Measurements from ENCODE around the gene SPTLC1.

The SPTLC1 gene

GRCh38 chr9:92035146-92035545, 80.1 kb downstream of the SPTLC1 start:
- H3K27me3 Mint-ChIP-seq (ENCODE audit: low read depth): no peaks in the 10 kb centered on the region
- H3K9me3 Mint-ChIP-seq: no peaks in the 10 kb centered on the region
- H3K4me3 Mint-ChIP-seq: no peak overlapping the region
- no peak for TF ChIP-seq CTCF (IDR thresholded peaks at IDR 0.05; ENCODE audit: unreplicated experiment in 3 of 3)
- H3K36me3 Mint-ChIP-seq (ENCODE audit: low read depth): peaks cover 66% of the 10 kb centered on the region
- peaks cover 14% of the 10 kb centered on the region for H3K4me1 Mint-ChIP-seq
- H3K27ac Mint-ChIP-seq: peak overlapping the region; percentile 72 to 90 (median 89)

- Mint-ChIP-seq H3K27ac (peak overlapping the region in 1 of 3 experiments; percentile 59), H3K4me1 (peaks cover 14% of the 10 kb centered on the region), H3K9me3 (no peaks in the 10 kb centered on the region), H3K27me3 (ENCODE audit: low read depth) (no peaks in the 10 kb centered on the region), H3K36me3 (ENCODE audit: low read depth) (peaks cover 62% of the 10 kb centered on the region), H3K4me3 (no peak overlapping the region)
- TF ChIP-seq CTCF (IDR thresholded peaks at IDR 0.05; ENCODE audit: unreplicated experiment in 3 of 3): no peak
These were observed 81.2 kb downstream of the SPTLC1 start for GRCh38 chr9:92033991-92034390.

- no peaks in the 10 kb centered on the region for H3K27me3 Mint-ChIP-seq (ENCODE audit: low read depth)
- peaks cover 14% of the 10 kb centered on the region for H3K4me1 Mint-ChIP-seq
- TF ChIP-seq CTCF (IDR thresholded peaks at IDR 0.05; ENCODE audit: unreplicated experiment in 3 of 3): no peak
- no peaks in the 10 kb centered on the region for H3K9me3 Mint-ChIP-seq
- H3K27ac Mint-ChIP-seq: no peak overlapping the region
- peaks cover 56% of the 10 kb centered on the region for H3K36me3 Mint-ChIP-seq (ENCODE audit: low read depth)
- H3K4me3 Mint-ChIP-seq: no peak overlapping the region
These were observed 81.9 kb downstream of the SPTLC1 start for GRCh38 chr9:92033307-92033706.

GRCh38 chr9:92032891-92033290, 82.3 kb downstream of the SPTLC1 start:
- Mint-ChIP-seq H3K36me3 (ENCODE audit: low read depth) (peaks cover 52% of the 10 kb centered on the region), H3K4me3 (no peak overlapping the region), H3K27me3 (ENCODE audit: low read depth) (no peaks in the 10 kb centered on the region), H3K9me3 (no peaks in the 10 kb centered on the region), H3K27ac (no peak overlapping the region), H3K4me1 (peaks cover 16% of the 10 kb centered on the region)
- no peak for TF ChIP-seq CTCF (IDR thresholded peaks at IDR 0.05; ENCODE audit: unreplicated experiment in 3 of 3)

GRCh38 chr9:92030367-92030766, 84.8 kb downstream of the SPTLC1 start:
- H3K4me3 Mint-ChIP-seq: no peak overlapping the region
- H3K27ac Mint-ChIP-seq: no peak overlapping the region

More at GRCh38 chr9:92030367-92030766, 84.8 kb downstream of the SPTLC1 start:
- H3K4me1 Mint-ChIP-seq: peaks cover 10% of the 10 kb centered on the region
- H3K9me3 Mint-ChIP-seq: no peaks in the 10 kb centered on the region
- H3K27me3 Mint-ChIP-seq (ENCODE audit: low read depth): no peaks in the 10 kb centered on the region
- peaks cover 29% of the 10 kb centered on the region for H3K36me3 Mint-ChIP-seq (ENCODE audit: low read depth)
- no peak for TF ChIP-seq CTCF (IDR thresholded peaks at IDR 0.05; ENCODE audit: unreplicated experiment in 3 of 3)

All from nephron (organoid).